HFFc6 (cell line): ENCODE data around the gene MMP2. TPM values are rescaled to one million over a fixed set of nuclear protein-coding genes. Genes with fewer than 3 reads are reported as not detected.

ENCODE experiments used
- DNase-seq: peaks from one replicate; pipeline ENCODE4 v3.0.0-alpha.2; 2018
- H3K27ac Mint-ChIP-seq: 2 replicates; pipeline ENCODE4 v1.8.0; 2020; ENCODE audit warnings: mild to moderate bottlenecking, mixed read lengths
- H3K27me3 Mint-ChIP-seq: 2 replicates; pipeline ENCODE4 v1.8.0; 2021; ENCODE audit warnings: mild to moderate bottlenecking, moderate library complexity, mixed read lengths; ENCODE audit not compliant: insufficient read depth
- H3K36me3 Mint-ChIP-seq: 2 replicates; pipeline ENCODE4 v1.8.0; 2021; ENCODE audit warnings: low read depth, mixed read lengths
- H3K4me1 Mint-ChIP-seq: 2 replicates; pipeline ENCODE4 v1.8.0; 2020; ENCODE audit warnings: low read depth, mixed read lengths
- H3K4me3 Mint-ChIP-seq: 2 replicates; pipeline ENCODE4 v1.8.0; 2020; ENCODE audit warnings: mild to moderate bottlenecking, moderate library complexity, mixed read lengths
- H3K9me3 Mint-ChIP-seq: 2 replicates; pipeline ENCODE4 v1.8.0; 2020; ENCODE audit warnings: mild to moderate bottlenecking, mixed read lengths
- CTCF ChIP-seq: fragments of 200-600 bp; sonication (generic); IDR thresholded peaks from 2 replicates; pipeline ENCODE4 v1.5.0; 2021; ENCODE audit warnings: antibody characterized with exemption, mild to moderate bottlenecking
- total RNA-seq, 6 experiments: library from RNA; stranded (reverse); fragmentation: NEBNext Ultra II Directional; extraction: Animal tissue kit (Norgen Biotek cat#: 25700); gene quantifications; 2 replicates in 1 of 6; 3 replicates in 5 of 6; pipeline ENCODE4 v1.2.3, GENCODE V29; 2021

The MMP2 gene
- total RNA-seq, 6 experiments from 2014 or later: 446 to 563 (median 511) TPM

- Mint-ChIP-seq H3K36me3 (no peaks in the 10 kb centered on the region), H3K4me3 (no peak overlapping the region), H3K9me3 (no peaks in the 10 kb centered on the region), H3K27ac (no peak overlapping the region), H3K4me1 (no peaks in the 10 kb centered on the region), H3K27me3 (peaks cover 39% of the 10 kb centered on the region)
- no peak for DNase-seq
- TF ChIP-seq CTCF: no peak
These were observed 42.4 kb upstream of the MMP2 start for GRCh38 chr16:55436587-55436986.

- no peaks in the 10 kb centered on the region for H3K4me1 Mint-ChIP-seq
- no peaks in the 10 kb centered on the region for H3K9me3 Mint-ChIP-seq
- H3K27me3 Mint-ChIP-seq: peaks cover 33% of the 10 kb centered on the region
- no peak for DNase-seq
- TF ChIP-seq CTCF: no peak
- H3K36me3 Mint-ChIP-seq: no peaks in the 10 kb centered on the region
- no peak overlapping the region for H3K4me3 Mint-ChIP-seq
- H3K27ac Mint-ChIP-seq: no peak overlapping the region
These were observed 41.4 kb upstream of the MMP2 start for GRCh38 chr16:55437625-55438024.

- Mint-ChIP-seq H3K36me3 (no peaks in the 10 kb centered on the region), H3K27ac (no peak overlapping the region), H3K27me3 (peaks cover 30% of the 10 kb centered on the region), H3K4me3 (no peak overlapping the region), H3K9me3 (no peaks in the 10 kb centered on the region), H3K4me1 (no peaks in the 10 kb centered on the region)
- no peak for DNase-seq
- TF ChIP-seq CTCF: no peak
These were observed 40.7 kb upstream of the MMP2 start for GRCh38 chr16:55438281-55438680.

- H3K27ac Mint-ChIP-seq: no peak overlapping the region
- no peak for TF ChIP-seq CTCF
- H3K4me3 Mint-ChIP-seq: no peak overlapping the region
- no peaks in the 10 kb centered on the region for H3K9me3 Mint-ChIP-seq
- H3K27me3 Mint-ChIP-seq: peaks cover 25% of the 10 kb centered on the region
- no peaks in the 10 kb centered on the region for H3K4me1 Mint-ChIP-seq
- DNase-seq: no peak
- H3K36me3 Mint-ChIP-seq: no peaks in the 10 kb centered on the region
These were observed 39.8 kb upstream of the MMP2 start for GRCh38 chr16:55439101-55439690.

- Mint-ChIP-seq H3K27ac (no peak overlapping the region), H3K9me3 (no peaks in the 10 kb centered on the region), H3K36me3 (no peaks in the 10 kb centered on the region), H3K27me3 (peaks cover 21% of the 10 kb centered on the region), H3K4me1 (no peaks in the 10 kb centered on the region), H3K4me3 (no peak overlapping the region)
- no peak for DNase-seq
- no peak for TF ChIP-seq CTCF
These were observed 35.3 kb upstream of the MMP2 start for GRCh38 chr16:55443434-55444346.
